Hypothalamus (tissue), 51 donors: ENCODE data around the gene TNFAIP8.
"Not testable (repeated sequence)": the region's sequence is repeated elsewhere in the genome, so short reads cannot be mapped to it uniquely, and the experiment has no call there.

Experiments used
- DNase-seq, 51 donors: peaks; one replicate each; lab custom pipeline; 2025; lab: John Stamatoyannopoulos, UW

TNFAIP8 gene

DNA sequence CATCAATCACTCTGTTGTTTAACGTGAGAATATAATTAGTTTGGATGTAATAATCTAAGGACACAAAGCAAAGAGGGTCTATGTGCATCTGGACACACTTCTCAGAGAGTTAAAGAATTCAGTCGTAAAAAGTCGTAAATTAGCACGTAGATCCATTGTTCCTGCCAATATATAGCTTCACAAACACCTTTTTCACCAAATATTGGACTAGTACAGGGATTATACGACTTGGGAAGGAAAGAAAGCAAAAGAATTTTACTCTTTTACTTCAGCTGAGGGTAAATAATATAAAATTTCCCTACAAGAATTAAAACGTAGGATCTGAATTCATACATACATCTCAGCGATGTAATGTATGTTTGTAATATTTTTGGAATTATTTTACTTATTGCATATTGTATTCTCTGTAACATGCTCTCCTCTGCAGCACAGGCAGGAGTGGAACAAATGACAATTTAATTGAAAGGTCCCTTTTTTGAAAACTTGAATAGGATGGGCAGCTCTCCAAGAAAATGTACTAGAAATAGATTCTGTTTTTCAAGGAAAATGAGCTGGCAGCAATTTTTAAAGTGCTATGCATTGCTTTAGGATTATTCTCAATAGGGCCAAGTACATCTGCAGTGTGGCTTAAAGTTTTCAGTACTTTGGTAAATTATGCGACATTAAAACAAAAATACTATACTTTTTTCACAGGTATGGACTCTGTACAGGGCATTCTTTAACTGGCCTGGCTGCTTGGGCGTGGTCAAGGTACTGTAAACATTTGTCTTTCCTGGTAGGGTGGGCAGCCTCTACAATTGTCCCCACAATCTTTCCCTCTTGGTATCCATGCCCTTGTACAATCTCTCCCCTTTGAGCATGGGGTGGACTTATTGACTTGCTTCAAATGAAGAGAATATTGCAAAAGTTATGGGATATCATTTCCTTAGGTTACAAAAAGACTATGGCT lies 56.7 kb downstream of the TNFAIP8 start:
- no peak for DNase-seq

- DNase-seq: not testable (repeated sequence)
Observed at GRCh38 chr5:119414124-119414734, 58.4 kb downstream of the TNFAIP8 start.

- DNase-seq: no peak
Observed at GRCh38 chr5:119417891-119418605, 62.2 kb downstream of the TNFAIP8 start.

DNA sequence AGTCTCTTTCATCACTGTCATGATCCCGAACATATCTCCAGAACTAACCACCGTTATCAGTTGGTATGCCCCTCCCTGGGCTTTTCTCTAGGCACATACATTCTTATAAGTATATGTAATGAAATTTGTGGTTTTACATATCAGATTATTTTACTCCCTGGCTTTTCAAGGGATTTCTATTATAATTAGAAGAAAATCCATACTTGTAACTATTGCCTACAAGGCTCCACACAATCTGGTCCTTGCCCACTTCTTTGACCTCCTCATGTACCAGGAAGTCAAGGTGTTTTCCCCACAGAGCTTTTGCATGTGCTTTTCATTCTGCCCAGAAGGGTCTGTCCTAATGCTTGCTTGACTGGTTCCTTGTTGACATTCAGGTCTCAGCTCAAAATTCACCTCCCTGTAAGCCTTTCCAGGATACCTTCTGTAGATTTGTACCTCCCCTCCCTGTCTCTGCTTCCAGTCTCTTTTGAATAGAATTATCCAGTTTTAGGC lies 62.8 kb downstream of the TNFAIP8 start:
- DNase-seq: no peak

GRCh38 chr5:119420169-119420568 lies 64.3 kb downstream of the TNFAIP8 start:
- DNase-seq: no peak

DNA sequence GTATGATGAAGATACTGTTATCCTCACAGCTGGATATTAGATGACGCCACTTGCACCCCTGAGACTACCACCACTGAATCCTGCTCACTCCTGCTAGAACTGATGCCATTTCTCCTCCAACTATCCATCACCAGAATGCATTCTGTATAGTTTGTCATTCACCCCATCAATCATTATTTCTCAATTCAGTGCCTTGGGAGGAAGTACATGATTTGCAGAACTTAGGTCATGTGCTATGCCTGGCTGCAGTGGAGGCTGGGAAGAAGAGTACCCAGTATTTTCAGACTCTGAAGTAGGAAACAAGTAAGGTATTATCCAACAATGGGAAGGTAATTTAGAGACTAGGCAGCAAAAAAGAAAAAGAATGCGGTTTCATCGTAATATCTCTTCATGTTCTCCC lies 70.2 kb downstream of the TNFAIP8 start:
- DNase-seq: no peak

DNA sequence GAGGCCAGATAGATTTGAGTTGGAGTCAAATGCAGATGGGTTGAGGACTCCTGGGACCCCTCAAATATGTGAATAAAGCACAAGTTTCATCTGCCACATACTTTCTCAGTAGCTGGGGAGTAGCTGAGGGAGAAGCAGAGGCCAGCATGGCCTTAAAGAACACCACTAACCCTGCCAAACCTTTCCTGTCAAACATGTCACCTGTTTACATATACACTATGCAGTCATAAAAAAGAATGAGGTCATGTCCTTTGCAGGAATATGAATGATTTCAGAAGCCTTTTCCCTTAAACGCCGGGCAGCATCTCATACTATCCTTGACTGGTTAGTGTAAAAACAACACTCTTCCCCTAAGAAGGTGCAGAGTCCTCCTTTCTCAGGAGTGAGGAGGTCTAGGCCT lies 71.2 kb downstream of the TNFAIP8 start:
- no peak for DNase-seq

GRCh38 chr5:119427596-119427995 lies 71.8 kb downstream of the TNFAIP8 start:
- DNase-seq: not testable (repeated sequence)

DNA sequence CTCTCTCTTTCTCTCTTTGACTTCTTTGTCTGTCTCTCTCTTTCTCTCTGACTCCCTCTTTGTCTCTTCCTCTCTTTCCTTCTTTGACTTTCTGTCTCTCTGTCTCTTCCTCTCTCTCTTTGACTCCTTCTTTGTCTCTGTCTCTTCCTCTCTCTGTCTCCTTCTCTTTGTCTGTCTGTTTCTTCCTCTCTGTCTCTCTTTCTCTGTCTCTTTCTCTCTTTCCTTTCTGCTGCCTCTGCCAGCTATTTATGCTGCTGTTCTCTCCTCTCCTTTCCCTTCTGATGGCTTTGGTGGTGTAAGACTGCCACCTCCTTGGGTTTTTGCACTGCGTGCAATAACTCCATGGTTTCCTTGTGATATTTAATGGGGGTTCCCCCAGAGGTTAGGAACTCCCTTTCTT lies 72.3 kb downstream of the TNFAIP8 start:
- not testable (repeated sequence) for DNase-seq

DNA sequence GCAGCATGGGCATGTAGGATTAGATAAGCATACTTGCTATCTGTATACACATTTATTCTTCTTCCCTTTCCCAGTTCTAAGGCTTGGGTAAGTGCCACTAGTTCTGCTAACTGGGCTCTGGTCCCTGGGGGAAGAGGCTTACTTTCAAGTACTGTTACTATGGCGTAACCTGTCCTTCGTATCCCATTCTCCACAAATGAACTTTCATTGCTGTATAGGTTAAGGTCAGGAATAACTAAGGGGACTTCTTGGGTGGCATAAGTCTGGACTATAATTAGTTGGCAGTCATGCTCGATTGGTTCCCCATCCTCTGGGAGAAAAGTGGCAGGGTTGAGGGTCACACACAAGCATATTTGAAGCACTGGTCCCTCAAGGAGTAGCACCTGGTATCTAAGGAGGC lies 72.8 kb downstream of the TNFAIP8 start:
- DNase-seq: not testable (repeated sequence)

DNA sequence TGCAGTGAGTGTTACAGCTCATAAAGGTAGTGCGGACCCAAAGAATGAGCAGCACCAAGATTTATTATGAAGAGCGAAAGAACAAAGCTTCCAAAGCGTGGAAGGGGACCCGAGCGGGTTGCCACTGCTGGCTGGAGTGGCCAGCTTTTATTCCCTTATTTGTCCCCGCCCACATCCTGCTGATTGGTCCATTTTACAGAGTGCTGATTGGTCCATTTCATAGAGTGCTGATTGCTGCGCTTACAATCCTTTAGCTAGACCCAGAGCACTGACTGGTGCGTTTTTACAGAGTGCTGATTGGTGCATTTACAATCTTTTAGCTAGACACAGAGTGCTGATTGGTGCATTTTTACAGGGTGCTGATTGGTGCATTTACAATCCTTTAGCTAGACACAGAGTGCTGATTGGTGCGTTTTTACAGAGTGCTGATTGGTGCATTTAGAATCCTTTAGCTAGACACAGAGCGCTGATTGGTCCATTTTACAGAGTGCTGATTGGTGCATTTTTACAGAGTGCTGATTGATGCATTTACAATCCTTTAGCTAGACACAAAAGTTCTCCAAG lies 76.9 kb downstream of the TNFAIP8 start:
- DNase-seq: not testable (repeated sequence)

GRCh38 chr5:119435436-119436132 lies 79.8 kb downstream of the TNFAIP8 start:
- peak in 16 of 51 donors; percentile 2 to 32 (median 6) for DNase-seq

GRCh38 chr5:119437785-119438586 lies 82.2 kb downstream of the TNFAIP8 start:
- not testable (repeated sequence) for DNase-seq

DNA sequence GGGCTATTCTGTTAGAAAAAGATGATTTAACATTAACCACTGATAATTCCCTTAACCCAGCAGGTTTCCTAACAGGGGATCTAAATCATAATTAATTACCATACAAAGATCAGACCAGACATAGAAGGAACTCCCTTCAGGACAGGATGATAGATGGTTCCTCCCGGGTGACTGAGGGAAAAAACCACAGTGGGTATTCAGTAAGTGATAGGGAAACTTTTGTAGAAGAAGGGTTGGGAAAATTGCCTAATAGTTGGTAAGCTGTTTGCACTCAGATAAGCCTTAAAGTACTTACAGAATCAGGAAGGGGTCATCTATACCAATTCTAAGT lies 82.7 kb downstream of the TNFAIP8 start:
- DNase-seq: not testable (repeated sequence)

DNA sequence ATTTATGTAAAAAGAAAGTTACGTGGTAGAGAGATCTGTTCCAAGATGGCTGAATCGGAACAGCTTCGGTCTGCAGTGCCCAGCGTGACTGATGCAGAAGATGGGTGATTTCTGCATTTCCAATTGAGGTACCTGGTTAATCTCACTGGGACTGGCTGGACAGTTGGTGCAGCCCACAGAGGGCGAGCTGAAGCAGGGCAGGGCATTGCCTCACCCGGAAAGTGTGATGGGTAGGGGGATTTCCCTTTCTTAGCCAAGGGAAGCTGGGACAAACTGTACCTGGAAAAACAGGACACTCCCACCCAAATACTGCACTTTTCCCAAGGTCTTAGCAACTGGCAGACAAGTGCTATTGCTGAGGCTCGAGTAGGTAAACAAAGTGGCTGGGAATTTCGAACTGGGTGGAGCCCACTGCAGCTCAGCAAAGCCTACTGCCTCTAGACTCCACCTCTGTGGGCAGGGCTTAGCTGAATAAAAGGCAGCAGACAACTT lies 83.4 kb downstream of the TNFAIP8 start:
- DNase-seq: no peak

DNA sequence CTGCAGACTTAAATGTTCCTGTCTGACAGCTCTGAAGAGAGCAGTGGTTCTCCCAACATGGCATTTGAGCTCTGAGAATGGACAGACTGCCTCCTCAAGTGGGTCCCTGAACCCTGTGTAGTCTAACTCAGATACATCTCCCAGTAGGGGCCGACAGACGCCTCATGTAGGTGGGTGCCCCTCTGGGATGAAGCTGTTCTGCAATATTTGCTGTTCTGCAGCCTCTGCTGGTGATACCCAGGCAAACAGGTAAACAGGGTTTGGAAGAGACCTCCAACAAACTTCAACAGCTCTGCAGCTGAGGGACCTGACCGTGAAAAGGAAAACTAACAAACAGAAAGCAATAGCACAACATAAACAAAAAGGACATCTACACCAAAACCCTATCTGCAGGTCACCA lies 83.8 kb downstream of the TNFAIP8 start:
- not testable (repeated sequence) for DNase-seq

DNA sequence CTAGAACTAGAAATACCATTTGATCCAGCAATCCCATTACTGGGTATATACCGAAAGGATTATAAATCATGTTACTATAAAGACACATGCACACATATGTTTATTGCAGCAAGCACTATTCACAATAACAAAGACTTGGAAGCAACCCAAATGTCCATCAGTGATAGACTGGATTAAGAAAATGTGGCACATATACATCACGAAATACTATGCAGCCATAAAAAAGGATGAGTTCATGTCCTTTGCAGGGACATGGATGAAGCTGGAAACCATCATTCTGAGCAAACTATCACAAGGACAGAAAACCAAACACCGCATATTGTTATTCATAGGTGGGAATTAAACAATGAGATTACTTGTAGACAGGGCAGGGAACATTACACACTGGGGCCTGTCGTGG lies 88.8 kb downstream of the TNFAIP8 start:
- DNase-seq: not testable (repeated sequence)

GRCh38 chr5:119445544-119445943 lies 89.7 kb downstream of the TNFAIP8 start:
- DNase-seq: no peak
